SW 1271 (cell line): Measurements from ENCODE around the gene GATB.

Experiments used
- DNase-seq, 2 experiments: peaks; one replicate each; lab custom pipeline; 2025; lab: John Stamatoyannopoulos, UW

Gene GATB

DNA sequence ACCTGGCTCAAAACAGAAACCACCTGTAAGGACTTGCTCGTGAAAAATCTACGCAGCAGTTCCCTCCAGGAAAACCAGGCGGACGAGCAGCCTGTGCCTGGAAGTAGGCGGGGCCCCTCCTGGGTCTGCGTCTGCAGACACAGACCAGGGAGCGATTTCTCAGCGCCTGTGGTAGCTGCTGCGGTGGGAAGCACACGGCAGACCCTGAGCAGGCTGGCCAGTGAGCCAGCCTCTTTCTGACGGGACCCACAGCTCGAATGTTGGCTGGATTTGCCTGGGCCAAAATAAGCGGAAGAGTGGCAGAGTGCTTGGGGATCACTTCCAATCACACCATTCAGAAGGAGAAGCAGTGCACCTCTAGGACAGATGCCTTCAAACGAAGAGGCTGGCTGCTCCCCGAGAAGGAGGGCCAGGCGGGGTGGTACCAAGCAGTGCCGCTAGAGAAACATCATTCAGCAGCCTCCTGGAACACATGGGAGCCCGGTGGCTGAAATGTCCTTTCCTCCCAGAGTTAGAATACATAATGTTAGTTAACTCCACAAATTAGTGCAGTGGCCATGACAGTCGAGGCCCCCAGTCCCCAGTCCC lies 85.9 kb downstream of the GATB start:
- no peak for DNase-seq

GRCh38 chr4:151673908-151674520 lies 86.8 kb downstream of the GATB start:
- no peak for DNase-seq

DNA sequence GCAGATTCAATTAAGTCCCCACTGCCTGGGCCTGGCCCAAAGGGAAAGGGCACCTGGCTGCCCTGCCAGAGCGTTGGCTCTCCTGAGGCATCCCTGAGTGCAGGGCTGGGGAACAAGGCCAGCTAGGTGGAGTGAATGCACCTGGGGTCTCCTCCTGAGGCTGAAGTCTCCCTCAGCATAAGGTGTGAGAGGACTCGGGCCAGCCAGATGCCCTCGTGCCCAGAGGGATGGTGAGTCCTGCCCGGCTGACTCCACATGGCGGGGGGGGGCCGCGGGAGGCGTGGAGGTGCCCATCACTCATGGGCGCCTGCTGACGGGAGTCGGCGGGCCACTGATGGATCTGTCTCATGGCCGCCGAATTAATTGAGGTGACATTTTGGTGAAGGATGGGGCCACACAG lies 87.8 kb downstream of the GATB start:
- no peak for DNase-seq

GRCh38 chr4:151671541-151672059 lies 89.2 kb downstream of the GATB start:
- DNase-seq: no peak

DNA sequence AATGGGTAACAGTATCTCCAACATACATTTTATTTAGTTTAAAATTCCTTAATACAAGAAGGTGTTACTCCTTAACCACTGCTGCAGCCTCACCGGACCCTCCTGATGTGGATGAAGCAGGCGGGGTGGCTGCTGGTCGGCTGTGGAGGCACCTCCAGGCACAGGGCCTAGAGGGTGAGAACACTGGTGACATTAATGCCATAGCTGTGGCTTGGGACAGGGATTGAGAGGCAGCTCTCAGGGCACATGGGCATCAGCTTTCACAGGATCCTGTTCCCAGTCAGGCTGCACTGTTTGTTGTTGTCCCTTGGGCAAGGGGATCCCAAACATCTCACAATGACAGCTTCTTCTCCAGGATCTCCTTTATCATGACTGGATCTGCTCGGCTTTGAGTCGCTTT lies 90.0 kb downstream of the GATB start:
- DNase-seq: no peak

DNA sequence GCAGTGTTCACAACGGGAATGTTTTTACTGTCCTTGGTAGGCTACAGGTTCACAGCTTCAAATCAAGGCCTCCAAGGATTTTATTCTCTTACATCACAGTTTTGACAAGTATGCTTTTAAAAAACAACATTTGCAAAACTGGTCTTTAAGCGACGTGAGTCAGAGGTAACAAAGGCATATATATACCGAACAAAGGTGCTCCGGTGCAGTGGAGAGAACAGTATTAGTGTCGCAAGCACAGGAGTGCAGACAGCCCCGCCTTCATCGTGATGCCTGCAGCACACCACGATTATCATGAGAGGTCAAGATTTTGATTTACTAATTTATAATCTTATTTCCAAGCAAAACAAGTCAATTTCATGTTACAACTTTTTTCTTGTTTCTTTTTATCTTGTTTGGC lies 90.8 kb downstream of the GATB start:
- no peak for DNase-seq

- DNase-seq: no peak
Measured at GRCh38 chr4:151668689-151669402, 92.0 kb downstream of the GATB start.

GRCh38 chr4:151667666-151668065 lies 93.1 kb downstream of the GATB start:
- DNase-seq: no peak

GRCh38 chr4:151667048-151667447 lies 93.8 kb downstream of the GATB start:
- no peak for DNase-seq

DNA sequence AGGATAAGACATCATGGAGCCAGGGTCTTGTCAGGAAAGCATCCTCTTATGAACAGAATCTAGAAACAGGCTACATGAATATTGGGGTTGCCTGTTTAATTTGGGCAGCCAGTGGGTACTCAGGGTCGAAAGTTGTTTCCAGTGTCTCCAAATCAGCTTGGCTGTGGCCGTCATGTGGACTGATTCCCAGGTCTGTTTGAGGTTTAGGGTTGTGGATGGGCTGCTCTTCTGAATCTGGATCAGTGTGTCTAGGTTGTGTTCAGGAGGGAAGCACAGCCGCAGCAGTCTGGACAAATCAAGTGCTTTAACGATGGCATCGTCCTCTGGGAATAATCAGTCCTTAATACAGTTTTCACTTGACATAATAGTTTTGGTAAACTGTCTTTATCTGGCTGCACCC lies 94.3 kb downstream of the GATB start:
- no peak for DNase-seq

DNA sequence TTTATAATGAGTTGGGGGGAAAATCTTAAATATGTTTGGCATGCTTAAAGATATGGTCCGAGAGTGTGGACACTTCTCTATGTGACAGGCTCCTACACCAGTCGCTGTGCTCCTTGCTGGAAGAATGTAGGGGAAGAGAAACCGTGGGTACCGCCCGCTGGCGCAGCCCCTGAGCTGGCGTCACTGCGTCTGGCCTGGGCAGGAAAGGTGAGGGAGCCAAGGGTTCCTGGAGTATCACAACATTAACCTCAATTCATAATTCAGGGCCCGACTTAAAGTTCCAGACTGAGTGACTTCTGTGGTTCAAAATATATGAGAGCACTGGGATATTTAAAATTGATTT lies 95.1 kb downstream of the GATB start:
- no peak for DNase-seq

GRCh38 chr4:151665022-151665784 lies 95.6 kb downstream of the GATB start:
- no peak for DNase-seq

DNA sequence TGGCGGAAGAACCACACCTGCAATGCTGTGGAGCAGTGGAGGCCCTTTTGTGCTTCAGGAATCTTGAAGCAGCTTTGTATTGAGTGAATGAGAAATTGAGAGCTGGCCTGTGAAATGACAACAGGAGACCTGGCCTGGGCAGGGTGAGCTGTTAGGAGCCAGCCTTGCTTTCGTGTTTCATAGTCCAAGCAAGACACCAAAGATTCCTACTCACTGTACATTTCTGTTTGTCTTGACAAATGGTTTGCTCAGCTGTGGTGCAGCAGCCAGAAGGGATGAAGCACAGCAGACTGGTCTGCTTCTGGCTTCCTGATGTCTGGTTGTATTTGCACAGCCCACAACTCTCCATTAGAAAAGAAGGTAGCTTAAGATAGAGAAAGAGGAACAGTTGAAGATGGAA lies 96.5 kb downstream of the GATB start:
- DNase-seq: no peak

DNA sequence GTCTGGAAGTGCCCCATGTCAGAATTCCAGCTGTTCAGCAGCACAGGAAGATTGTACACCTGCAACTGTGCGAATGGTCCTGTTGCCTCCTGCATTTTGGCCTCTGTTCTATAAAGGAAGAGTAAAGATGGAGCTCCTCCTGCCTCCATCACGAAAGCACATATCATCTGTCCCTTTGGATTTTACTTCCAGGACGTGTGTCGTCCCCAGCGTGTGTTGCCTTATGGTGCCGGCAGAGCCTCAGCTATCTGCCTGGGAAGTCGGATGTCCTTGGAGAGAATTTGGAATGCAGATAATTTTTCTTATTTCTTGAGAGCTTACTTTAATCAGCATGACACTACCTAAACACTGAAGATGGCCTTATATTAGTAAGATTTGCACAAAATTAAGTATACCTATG lies 97.7 kb downstream of the GATB start:
- no peak for DNase-seq

DNA sequence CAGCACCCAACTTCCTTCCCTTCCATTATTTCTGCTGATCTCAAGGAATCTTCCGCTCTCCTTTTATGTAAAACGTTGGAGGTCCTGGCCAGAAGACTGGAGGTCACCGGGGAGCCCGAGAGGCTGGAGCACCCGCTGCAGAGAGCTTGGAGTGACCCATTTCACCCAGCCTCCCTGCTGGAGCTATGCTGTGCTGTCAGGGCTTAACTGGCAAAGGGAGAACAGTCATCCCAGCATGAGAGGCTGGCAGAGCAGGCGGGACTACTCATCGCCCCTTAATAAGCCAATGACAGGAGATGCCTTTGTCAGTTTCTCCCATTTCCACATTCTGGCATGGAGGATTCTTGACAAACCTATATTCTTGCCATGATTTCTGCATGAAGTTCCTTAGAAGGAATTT lies 98.9 kb downstream of the GATB start:
- no peak for DNase-seq

- no peak for DNase-seq
Measured at GRCh38 chr4:151660676-151661075, 100.1 kb downstream of the GATB start.

- no peak for DNase-seq
Measured at GRCh38 chr4:151659601-151660364, 101.0 kb downstream of the GATB start.

GRCh38 chr4:151658959-151659600 lies 101.7 kb downstream of the GATB start:
- DNase-seq: no peak

DNA sequence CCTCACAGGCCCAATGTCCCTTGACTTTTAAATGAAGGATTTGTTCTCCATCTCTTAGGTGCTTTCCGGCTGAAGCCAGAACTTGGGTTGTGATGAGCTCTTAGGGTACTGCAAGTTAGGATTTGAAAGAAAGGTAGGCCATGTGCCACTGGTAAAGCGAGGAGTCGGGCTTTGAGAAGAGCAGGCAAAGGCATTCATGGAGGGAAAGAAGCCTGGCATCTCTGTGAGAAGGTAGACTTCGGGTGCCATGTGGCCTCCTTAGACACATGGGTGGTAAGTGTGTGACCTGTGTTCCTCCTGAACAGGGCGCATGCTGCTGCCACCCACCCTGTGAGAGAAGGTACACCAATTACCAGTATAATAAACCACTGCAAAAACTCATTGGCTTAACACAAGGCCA lies 102.9 kb downstream of the GATB start:
- no peak for DNase-seq

DNA sequence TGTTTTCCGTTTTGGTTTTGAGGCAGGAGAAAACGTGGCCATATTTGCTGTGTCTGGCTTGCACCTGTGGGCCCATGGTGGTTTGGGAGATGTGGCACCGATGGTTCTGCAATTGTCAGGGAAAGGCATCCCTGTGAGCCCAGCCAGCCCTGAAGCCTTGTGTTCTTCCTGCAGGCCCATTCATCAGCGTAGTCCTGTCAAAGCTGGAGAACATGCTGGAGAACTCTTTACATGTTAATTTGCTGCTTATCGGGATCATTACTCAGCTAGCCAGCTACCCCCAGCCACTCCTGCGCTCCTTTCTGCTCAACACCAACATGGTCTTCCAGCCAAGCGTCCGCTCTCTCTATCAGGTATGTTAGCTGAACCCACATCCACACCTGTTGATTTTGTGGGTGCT lies 104.7 kb downstream of the GATB start:
- DNase-seq: no peak

GRCh38 chr4:151653548-151653918 lies 107.3 kb downstream of the GATB start:
- no peak for DNase-seq
